Panc1 (cell line): Measurements from ENCODE around the gene ADAM12. TPM values are rescaled to one million over a fixed set of nuclear protein-coding genes. Genes with fewer than 3 reads are reported as not detected.

ENCODE experiments used
- ATAC-seq: fragments of 200-7000 bp; cut with Tn5 transposase; 2 replicates; pipeline ENCODE4 v1.9.1; 2020; ENCODE audit warnings: mild to moderate bottlenecking, moderate library complexity
- BruUV-seq: library from RNA; stranded (reverse); fragments of 400-500 nt; replicated peaks from 2 replicates; lab custom pipeline; 2021; lab: Mats Ljungman, UMichigan
- CTCF ChIA-PET: fragments of 300-600 bp; sonication (Branson Sonifier 250); formaldehyde crosslinking; loops from one replicate; lab custom pipeline; 2022; ENCODE audit warnings: antibody characterized with exemption; lab: Charles Lee
- POLR2A ChIA-PET: fragments of 300-600 bp; sonication (Branson Sonifier 250); formaldehyde crosslinking; loops from one replicate; lab custom pipeline; 2022; ENCODE audit warnings: antibody characterized with exemption; lab: Charles Lee
- DNase-seq: peaks from one replicate; pipeline ENCODE4 v3.0.0-alpha.2; 2010; ENCODE audit warnings: low read depth, low spot score
- H3K27ac ChIP-seq: 2 replicates; pipeline ENCODE4 v1.5.1; 2011; ENCODE audit warnings: mild to moderate bottlenecking, low read length, inconsistent platforms
- H3K27me3 ChIP-seq: fragments of 200-500 bp; sonication (Bioruptor generic); 2 replicates; pipeline ENCODE4 v1.6.0; 2014; ENCODE audit warnings: low read length, inconsistent platforms; ENCODE audit not compliant: control insufficient read depth, insufficient read depth
- H3K36me3 ChIP-seq: fragments of 200-500 bp; sonication (Bioruptor generic); 2 replicates; pipeline ENCODE4 v1.5.1; 2014; ENCODE audit warnings: inconsistent platforms, mild to moderate bottlenecking, low read length, moderate library complexity; ENCODE audit not compliant: control insufficient read depth, insufficient read depth
- H3K4me1 ChIP-seq: 2 replicates; pipeline ENCODE4 v1.5.1; 2011; ENCODE audit warnings: inconsistent platforms, mild to moderate bottlenecking, low read length, moderate library complexity; ENCODE audit not compliant: control insufficient read depth, insufficient read depth
- H3K4me3 ChIP-seq, 2 experiments: 2 replicates each; pipeline ENCODE4 v1.5.1; 2011 to 2012; ENCODE audit warnings: low read depth in 2 of 2, low read length in 2 of 2, mild to moderate bottlenecking in 2 of 2, inconsistent platforms in 1 of 2, moderate library complexity in 1 of 2
- H3K9me3 ChIP-seq: fragments of 200-500 bp; sonication (Bioruptor generic); 2 replicates; pipeline ENCODE4 v1.5.1; 2014; ENCODE audit warnings: low read depth, mild to moderate bottlenecking, inconsistent platforms, low read length, moderate library complexity; ENCODE audit not compliant: control insufficient read depth, insufficient read depth
- CTCF ChIP-seq: fragments of 450-650 bp; IDR thresholded peaks from 2 replicates; pipeline ENCODE4 v1.5.1; 2017; ENCODE audit warnings: mild to moderate bottlenecking
- POLR2AphosphoS5 ChIP-seq: IDR thresholded peaks from 2 replicates; pipeline ENCODE4 v1.6.1; 2012; ENCODE audit warnings: mild to moderate bottlenecking, low read depth, low read length, moderate library complexity
- REST ChIP-seq, 2 experiments: IDR thresholded peaks; 2 replicates each; pipeline ENCODE4 v1.6.1; 2011 to 2012; ENCODE audit warnings: low read depth in 2 of 2, control low read depth in 1 of 2, low read length in 1 of 2, mild to moderate bottlenecking in 1 of 2, moderate library complexity in 1 of 2; ENCODE audit not compliant: insufficient read depth in 1 of 2
- SIN3A ChIP-seq: IDR thresholded peaks from 2 replicates; pipeline ENCODE4 v1.6.1; 2012; ENCODE audit warnings: low read depth, mild to moderate bottlenecking, low read length, moderate library complexity, borderline replicate concordance; ENCODE audit not compliant: insufficient read depth
- TCF7L2 ChIP-seq: IDR thresholded peaks from 2 replicates; pipeline ENCODE4 v1.6.1; 2011; ENCODE audit warnings: mild to moderate bottlenecking, low read depth, low read length, inconsistent platforms
- in situ Hi-C: cut with HindIII; loops from 2 replicates; pipeline ENCODE4 v1.10.0; 2016; ENCODE audit warnings: low sequenced_read_pairs, low pct_unique_long_range_greater_than_20kb
- intact Hi-C: fragments of 100-400 bp; cut with micrococcal nuclease; formaldehyde crosslinking; loops from one replicate; pipeline ENCODE4 v1.10.0; 2022; ENCODE audit not compliant: unreplicated experiment
- total RNA-seq: library from RNA; stranded (reverse); gene quantifications from one replicate; pipeline ENCODE4 v1.2.1, GENCODE V29; 2021; ENCODE audit not compliant: unreplicated experiment

The ADAM12 gene
- total RNA-seq, 1 experiment from 2014 or later, result 0.10 TPM

GRCh38 chr10:126205486-126206205 lies 182.6 kb downstream of the ADAM12 start:
- Histone ChIP-seq H3K27me3 (no peaks in the 10 kb centered on the region), H3K36me3 (no peaks in the 10 kb centered on the region), H3K4me3 (no peak overlapping the region), H3K9me3 (no peaks in the 10 kb centered on the region), H3K4me1 (no peaks in the 10 kb centered on the region), H3K27ac (no peak overlapping the region)
- DNase-seq (no peak), ATAC-seq (no peak)
- in situ Hi-C loops (no loop called here), intact Hi-C loops (no loop called here)
- ChIA-PET POLR2A (no interaction called here), CTCF (no interaction called here)
- BruUV-seq, result no TSS peak
- TF ChIP-seq TCF7L2 (no peak), REST (IDR thresholded peaks at IDR 0.05; ENCODE audit: insufficient read depth in 1 of 2, low read depth in 2 of 2, low read length in 1 of 2) (no peak), CTCF (no peak), SIN3A (no peak), POLR2AphosphoS5 (no peak)

- ATAC-seq (no peak), DNase-seq (no peak)
- Histone ChIP-seq H3K4me1 (peaks cover 1% of the 10 kb centered on the region; the same call in 1 of the 2 replicates), H3K9me3 (no peaks in the 10 kb centered on the region), H3K27ac (no peak overlapping the region), H3K27me3 (no peaks in the 10 kb centered on the region), H3K4me3 (no peak overlapping the region), H3K36me3 (no peaks in the 10 kb centered on the region)
- ChIA-PET POLR2A (no interaction called here), CTCF (no interaction called here)
- TF ChIP-seq TCF7L2 (no peak), CTCF (no peak), REST (IDR thresholded peaks at IDR 0.05; ENCODE audit: insufficient read depth in 1 of 2, low read depth in 2 of 2, low read length in 1 of 2) (no peak), SIN3A (no peak), POLR2AphosphoS5 (no peak)
- intact Hi-C loops (no loop called here), in situ Hi-C loops (no loop called here)
- BruUV-seq, result no TSS peak
These were observed 184.0 kb downstream of the ADAM12 start for GRCh38 chr10:126204320-126204719.
